Transverse colon (tissue), 4 donors: ENCODE measurements around the gene PIM1. TPM values are rescaled to one million over a fixed set of nuclear protein-coding genes. Genes with fewer than 3 reads are reported as not detected.
A peak's percentile ranks its signal among the peaks of the same experiment; 100 is the strongest.

Experiments used
- DNase-seq: peaks from one replicate; pipeline ENCODE4 v3.0.0-alpha.2; 2019
- H3K27ac ChIP-seq, 4 donors: fragments of 200-600 bp; sonication (generic); 2 replicates each; pipeline ENCODE4 v1.5.1; 2016 to 2018; ENCODE audit warnings: inconsistent platforms in 4 of 4
- H3K27me3 ChIP-seq: fragments of 200-600 bp; sonication (generic); 2 replicates; pipeline ENCODE4 v1.5.1; 2017; ENCODE audit warnings: inconsistent platforms
- H3K36me3 ChIP-seq, 4 donors: fragments of 200-600 bp; sonication (generic); 2 replicates each; pipeline ENCODE4 v1.5.1; 2017 to 2019; ENCODE audit warnings: inconsistent platforms in 4 of 4
- H3K4me1 ChIP-seq, 4 donors: fragments of 200-600 bp; sonication (generic); 2 replicates each; pipeline ENCODE4 v1.5.1; 2017 to 2020; ENCODE audit warnings: inconsistent platforms in 4 of 4
- H3K4me3 ChIP-seq, 4 donors: fragments of 200-600 bp; sonication (generic); 1 replicate in 1 of 4; 2 replicates in 3 of 4; pipeline versions ENCODE4 v1.5.1 to v1.6.1; 2017 to 2019; ENCODE audit warnings: inconsistent platforms in 4 of 4
- H3K9me3 ChIP-seq, 2 donors: fragments of 200-600 bp; sonication (generic); 2 replicates each; pipeline ENCODE4 v1.5.1; 2017 to 2019; ENCODE audit warnings: inconsistent platforms in 2 of 2
- EP300 ChIP-seq: sonication (generic); formaldehyde crosslinking; IDR thresholded peaks from one replicate; pipeline ENCODE4 v1.6.1; 2017; ENCODE audit warnings: antibody characterized with exemption, low read depth
- POLR2A ChIP-seq: fragments of 450-650 bp; IDR thresholded peaks from one replicate; pipeline ENCODE4 v1.6.1; 2016; ENCODE audit warnings: antibody characterized with exemption, mild to moderate bottlenecking, moderate library complexity
- POLR2AphosphoS5 ChIP-seq, 3 donors: sonication (generic); formaldehyde crosslinking; IDR thresholded peaks; one replicate each; pipeline ENCODE4 v1.6.1; 2016; ENCODE audit warnings: antibody characterized with exemption in 3 of 3
- WGBS, 2 donors: methylation state at CpG; one replicate each; pipeline ENCODE4 v1.1.5; 2018; ENCODE audit warnings: low coverage in 1 of 2; 5-methylcytosine and 5-hydroxymethylcytosine counted together
- in situ Hi-C, 4 donors: fragments of 200-750 bp; cut with MboI; loops; one replicate each; pipeline versions ENCODE4 v1.15.0 to v1.15.1; 2017; ENCODE audit warnings: low sequenced_read_pairs in 3 of 4, low pct_ligation_motif_present in 1 of 4, low pct_unique_long_range_greater_than_20kb in 1 of 4
- intact Hi-C: fragments of 100-400 bp; cut with DNase I; formaldehyde crosslinking; loops from one replicate; pipeline ENCODE4 v1.15.1; 2023; ENCODE audit warnings: low total_unique reads
- total RNA-seq, 4 donors: library from RNA; depleted of rRNA; stranded (reverse); fragments of >200 nt; gene quantifications; one replicate each; pipeline ENCODE4 v1.1.0, GENCODE V29; 2016
- TF ChIP-seq, protein P1 (sequence below), 5 experiments: fragments of 200-600 bp in 3 of 5; fragments of 450-650 bp in 2 of 5; sonication (generic) in 3 of 5; IDR thresholded peaks; 1 replicate in 2 of 5; 2 replicates in 3 of 5; pipeline ENCODE4 v1.5.1; 2016 to 2017; ENCODE audit warnings: antibody characterized with exemption in 5 of 5, inconsistent platforms in 3 of 5, mild to moderate bottlenecking in 2 of 5, moderate library complexity in 1 of 5

Gene PIM1
- total RNA-seq, 4 donors from 2014 or later = 6.8 to 102 (median 24.0) TPM

DNA sequence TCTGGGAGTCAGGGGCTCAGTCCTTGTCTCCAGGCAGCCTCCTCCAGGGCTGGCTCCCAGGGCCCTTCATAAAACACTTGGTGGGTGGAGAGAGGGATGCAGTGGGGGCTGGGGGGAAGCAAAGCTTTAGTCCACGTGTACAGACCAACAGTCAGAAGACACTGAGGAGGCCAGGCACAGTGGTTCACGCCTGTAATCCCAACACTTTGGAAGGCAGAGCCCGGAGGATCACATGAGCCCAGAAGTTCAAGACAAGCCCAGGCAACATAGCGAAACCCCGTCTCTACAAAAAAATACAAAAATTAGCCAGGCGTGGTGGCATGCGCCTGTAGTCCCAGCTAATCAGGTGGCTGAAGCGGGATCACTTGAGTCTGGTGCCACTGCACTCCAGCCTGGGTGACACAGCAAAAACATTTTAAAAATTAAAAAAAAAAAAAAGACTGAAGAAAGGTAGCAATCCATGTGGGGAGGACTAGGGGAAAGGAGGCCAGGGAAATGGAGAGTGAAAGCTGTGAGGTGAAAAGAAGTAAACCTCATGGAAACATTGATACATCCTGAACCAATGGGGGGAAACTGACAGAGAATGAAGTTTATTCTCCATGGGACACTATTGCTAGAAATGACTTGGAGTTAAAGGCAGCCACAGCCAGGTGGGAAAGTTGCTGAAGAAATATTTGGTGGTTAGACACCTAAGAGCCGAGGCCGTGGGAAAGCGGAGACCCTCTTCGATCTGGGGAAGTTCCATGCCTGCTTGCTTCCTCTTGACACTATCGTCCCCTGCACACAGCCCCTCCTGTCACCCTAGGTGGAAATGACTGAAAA lies 35.4 kb downstream of the PIM1 start:
- H3K27ac ChIP-seq = no peak overlapping the region
- TF ChIP-seq, protein P1, sequence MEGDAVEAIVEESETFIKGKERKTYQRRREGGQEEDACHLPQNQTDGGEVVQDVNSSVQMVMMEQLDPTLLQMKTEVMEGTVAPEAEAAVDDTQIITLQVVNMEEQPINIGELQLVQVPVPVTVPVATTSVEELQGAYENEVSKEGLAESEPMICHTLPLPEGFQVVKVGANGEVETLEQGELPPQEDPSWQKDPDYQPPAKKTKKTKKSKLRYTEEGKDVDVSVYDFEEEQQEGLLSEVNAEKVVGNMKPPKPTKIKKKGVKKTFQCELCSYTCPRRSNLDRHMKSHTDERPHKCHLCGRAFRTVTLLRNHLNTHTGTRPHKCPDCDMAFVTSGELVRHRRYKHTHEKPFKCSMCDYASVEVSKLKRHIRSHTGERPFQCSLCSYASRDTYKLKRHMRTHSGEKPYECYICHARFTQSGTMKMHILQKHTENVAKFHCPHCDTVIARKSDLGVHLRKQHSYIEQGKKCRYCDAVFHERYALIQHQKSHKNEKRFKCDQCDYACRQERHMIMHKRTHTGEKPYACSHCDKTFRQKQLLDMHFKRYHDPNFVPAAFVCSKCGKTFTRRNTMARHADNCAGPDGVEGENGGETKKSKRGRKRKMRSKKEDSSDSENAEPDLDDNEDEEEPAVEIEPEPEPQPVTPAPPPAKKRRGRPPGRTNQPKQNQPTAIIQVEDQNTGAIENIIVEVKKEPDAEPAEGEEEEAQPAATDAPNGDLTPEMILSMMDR (IDR thresholded peaks at IDR 0.05) = no peak
- WGBS, 2 donors = 63 to 78% methylated on average over 4 to 13 of the region's 13 CpGs
- H3K4me1 ChIP-seq = peaks cover 11 to 43% (median 12%) of the 10 kb centered on the region in 4 donors
- intact Hi-C loops (no loop called here), in situ Hi-C loops (loop anchor here (10.0 to 25.0 kb wide), 6 partner anchors 151 to 443 kb away; partner anchors contain the start of gene C6orf89 (in 3 of the 4))
- H3K36me3 ChIP-seq = no peaks in the 10 kb centered on the region
- no peaks in the 10 kb centered on the region for H3K9me3 ChIP-seq
- no peak overlapping the region for H3K4me3 ChIP-seq
- H3K27me3 ChIP-seq = no peaks in the 10 kb centered on the region
- DNase-seq = no peak

DNA sequence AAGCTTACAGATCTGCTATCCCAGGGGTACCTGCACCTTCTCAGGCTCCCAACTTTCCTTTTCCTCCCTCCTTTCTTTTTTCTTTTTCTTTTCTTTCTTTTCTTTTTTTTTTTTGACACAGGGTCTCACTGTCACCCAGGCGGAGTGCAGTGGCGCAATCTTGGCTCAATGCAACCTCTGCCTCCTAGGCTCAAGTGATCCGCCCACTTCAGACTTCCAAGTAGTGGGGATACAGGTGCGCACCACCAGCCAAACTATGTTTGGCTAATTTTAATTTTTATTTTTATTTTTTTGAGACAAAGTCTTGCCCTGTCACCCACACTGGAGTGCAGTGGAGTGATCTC lies 36.0 kb downstream of the PIM1 start:
- TF ChIP-seq, protein P1 (IDR thresholded peaks at IDR 0.05) = no peak
- TF ChIP-seq POLR2AphosphoS5 (IDR thresholded peaks at IDR 0.05) (no peak), EP300 (no peak), POLR2A (no peak)
- no peaks in the 10 kb centered on the region for H3K27me3 ChIP-seq
- no peak overlapping the region for H3K27ac ChIP-seq
- intact Hi-C loops = no loop called here
- no peaks in the 10 kb centered on the region for H3K9me3 ChIP-seq
- H3K4me1 ChIP-seq = peaks cover 11 to 46% (median 12%) of the 10 kb centered on the region in 4 donors
- DNase-seq = no peak
- WGBS, 2 donors = 60 to 89% methylated on average over 1 to 4 of the region's 4 CpGs
- H3K36me3 ChIP-seq = no peaks in the 10 kb centered on the region
- H3K4me3 ChIP-seq = no peak overlapping the region
- in situ Hi-C loops = loop anchor here (10.0 to 25.0 kb wide), 6 partner anchors 151 to 444 kb away; partner anchors contain the start of gene C6orf89 (in 3 of the 4)

DNA sequence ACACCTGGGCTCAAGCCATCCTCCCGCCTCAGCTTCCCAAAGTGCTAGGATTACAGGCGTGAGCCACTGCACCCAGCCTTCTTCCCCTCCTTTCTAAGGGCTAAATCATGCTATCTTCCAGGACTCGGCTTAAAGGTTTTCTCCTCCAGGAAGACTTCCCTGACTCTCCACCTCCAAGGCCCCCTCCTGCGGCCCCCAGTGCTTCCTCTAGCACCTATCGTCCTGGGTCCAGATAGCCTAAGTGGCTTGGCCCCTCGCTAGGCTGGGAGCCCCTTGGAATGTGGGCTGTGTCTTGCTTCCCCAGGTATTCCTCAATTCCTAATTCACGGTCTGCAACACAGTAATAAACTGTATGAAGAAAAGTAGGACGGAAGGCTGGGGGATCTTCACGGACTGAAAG lies 36.7 kb downstream of the PIM1 start:
- no peak for TF ChIP-seq EP300
- TF ChIP-seq POLR2AphosphoS5 (IDR thresholded peaks at IDR 0.05) = no peak
- TF ChIP-seq, protein P1 (IDR thresholded peaks at IDR 0.05) = no peak
- no peak for TF ChIP-seq POLR2A
- H3K27ac ChIP-seq = no peak overlapping the region
- intact Hi-C loops = no loop called here
- H3K9me3 ChIP-seq = no peaks in the 10 kb centered on the region
- H3K4me1 ChIP-seq = peaks cover 11 to 46% (median 12%) of the 10 kb centered on the region in 4 donors
- no peaks in the 10 kb centered on the region for H3K27me3 ChIP-seq
- in situ Hi-C loops = loop anchor here (10.0 to 25.0 kb wide), 6 partner anchors 152 to 444 kb away; partner anchors contain the start of gene C6orf89 (in 3 of the 4)
- H3K36me3 ChIP-seq = no peaks in the 10 kb centered on the region
- DNase-seq = no peak
- H3K4me3 ChIP-seq = no peak overlapping the region
- 91 to 100% methylated on average over 1 to 9 of the region's 9 CpGs for WGBS, 2 donors

DNA sequence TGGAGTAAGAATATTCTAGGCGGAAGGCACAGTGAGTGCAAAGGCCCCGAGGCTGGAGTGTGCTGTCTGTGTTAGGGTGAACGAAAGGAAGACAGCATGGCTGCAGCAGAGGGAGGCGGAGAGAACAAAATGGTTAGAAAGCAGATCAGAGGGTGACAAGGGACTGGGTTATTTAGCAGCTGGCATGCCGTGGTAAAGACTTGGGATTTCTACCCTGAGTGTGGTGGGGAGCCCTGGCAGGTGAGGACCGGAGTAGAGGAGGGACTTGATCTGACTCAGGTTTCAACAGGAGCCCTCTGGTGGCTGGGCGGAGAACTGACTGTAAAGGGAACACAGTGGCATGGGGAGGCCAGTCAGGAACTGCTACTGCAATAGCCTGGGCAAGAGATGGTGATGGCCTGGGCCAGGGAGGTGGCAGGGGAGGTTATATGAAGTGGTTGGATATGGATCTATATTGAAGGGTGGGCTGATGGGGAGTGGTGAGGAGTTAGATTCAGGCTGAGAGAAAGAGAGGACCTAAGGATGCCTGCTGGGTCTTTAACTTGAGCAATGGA lies 38.0 kb downstream of the PIM1 start:
- intact Hi-C loops = no loop called here
- no peak for TF ChIP-seq POLR2AphosphoS5 (IDR thresholded peaks at IDR 0.05)
- TF ChIP-seq, protein P1 (IDR thresholded peaks at IDR 0.05) = peak; percentile 71 to 90 (median 84)
- TF ChIP-seq EP300 = no peak
- no peak for TF ChIP-seq POLR2A

More for the DNA sequence above, 38.0 kb downstream of the PIM1 start:
- no peaks in the 10 kb centered on the region for H3K36me3 ChIP-seq
- H3K9me3 ChIP-seq = no peaks in the 10 kb centered on the region
- no peak overlapping the region for H3K4me3 ChIP-seq
- H3K27ac ChIP-seq = no peak overlapping the region
- H3K4me1 ChIP-seq = peaks cover 11 to 32% (median 11%) of the 10 kb centered on the region in 4 donors
- H3K27me3 ChIP-seq = no peaks in the 10 kb centered on the region
- in situ Hi-C loops = loop anchor here (10.0 to 25.0 kb wide), 6 partner anchors 153 to 446 kb away; partner anchors contain the start of gene C6orf89 (in 3 of the 4)
- 57 to 93% methylated on average over 3 to 7 of the region's 7 CpGs for WGBS, 2 donors
- DNase-seq = peak; percentile 92
